Activated naive CD8-positive, alpha-beta T cell (primary cell): Measurements from ENCODE around the gene MED27.

Experiments
- H3K27ac Mint-ChIP-seq: one replicate; pipeline ENCODE4 v1.8.0; 2021; ENCODE audit warnings: mixed read lengths
- H3K27me3 Mint-ChIP-seq: one replicate; pipeline ENCODE4 v1.8.0; 2021; ENCODE audit warnings: mixed read lengths
- H3K36me3 Mint-ChIP-seq: one replicate; pipeline ENCODE4 v1.8.0; 2021; ENCODE audit warnings: mixed read lengths
- H3K4me1 Mint-ChIP-seq: one replicate; pipeline ENCODE4 v1.8.0; 2021; ENCODE audit warnings: low read depth, mixed read lengths
- H3K4me3 Mint-ChIP-seq: one replicate; pipeline ENCODE4 v1.8.0; 2021; ENCODE audit warnings: mild to moderate bottlenecking, mixed read lengths
- H3K9me3 Mint-ChIP-seq: one replicate; pipeline ENCODE4 v1.8.0; 2021; ENCODE audit warnings: low read depth, mixed read lengths

MED27 gene

GRCh38 chr9:131847665-131848354 lies 231.9 kb downstream of the MED27 start:
- no peaks in the 10 kb centered on the region for H3K9me3 Mint-ChIP-seq
- no peak overlapping the region for H3K4me3 Mint-ChIP-seq
- H3K4me1 Mint-ChIP-seq: no peaks in the 10 kb centered on the region
- H3K27me3 Mint-ChIP-seq: no peaks in the 10 kb centered on the region
- no peaks in the 10 kb centered on the region for H3K36me3 Mint-ChIP-seq
- no peak overlapping the region for H3K27ac Mint-ChIP-seq

GRCh38 chr9:131845305-131846298 lies 234.1 kb downstream of the MED27 start:
- no peaks in the 10 kb centered on the region for H3K9me3 Mint-ChIP-seq
- no peak overlapping the region for H3K27ac Mint-ChIP-seq
- no peak overlapping the region for H3K4me3 Mint-ChIP-seq
- no peaks in the 10 kb centered on the region for H3K4me1 Mint-ChIP-seq
- H3K36me3 Mint-ChIP-seq: no peaks in the 10 kb centered on the region
- no peaks in the 10 kb centered on the region for H3K27me3 Mint-ChIP-seq

- H3K9me3 Mint-ChIP-seq: no peaks in the 10 kb centered on the region
- no peaks in the 10 kb centered on the region for H3K4me1 Mint-ChIP-seq
- H3K27ac Mint-ChIP-seq: no peak overlapping the region
- no peaks in the 10 kb centered on the region for H3K27me3 Mint-ChIP-seq
- H3K36me3 Mint-ChIP-seq: no peaks in the 10 kb centered on the region
- H3K4me3 Mint-ChIP-seq: no peak overlapping the region
Observed at GRCh38 chr9:131844745-131845118, 234.9 kb downstream of the MED27 start.

- Mint-ChIP-seq H3K36me3 (no peaks in the 10 kb centered on the region), H3K4me3 (no peak overlapping the region), H3K9me3 (no peaks in the 10 kb centered on the region), H3K4me1 (no peaks in the 10 kb centered on the region), H3K27me3 (no peaks in the 10 kb centered on the region), H3K27ac (no peak overlapping the region)
Observed at GRCh38 chr9:131843989-131844744, 235.5 kb downstream of the MED27 start.

- no peaks in the 10 kb centered on the region for H3K4me1 Mint-ChIP-seq
- H3K9me3 Mint-ChIP-seq: no peaks in the 10 kb centered on the region
- H3K27me3 Mint-ChIP-seq: no peaks in the 10 kb centered on the region
- H3K4me3 Mint-ChIP-seq: no peak overlapping the region
- no peaks in the 10 kb centered on the region for H3K36me3 Mint-ChIP-seq
- no peak overlapping the region for H3K27ac Mint-ChIP-seq
Observed at GRCh38 chr9:131841765-131842318, 237.8 kb downstream of the MED27 start.

- H3K27ac Mint-ChIP-seq: no peak overlapping the region
Observed at GRCh38 chr9:131840751-131841702, 238.6 kb downstream of the MED27 start.

GRCh38 chr9:131840220-131840619 lies 239.4 kb downstream of the MED27 start:
- Mint-ChIP-seq H3K27ac (no peak overlapping the region), H3K9me3 (no peaks in the 10 kb centered on the region), H3K4me1 (no peaks in the 10 kb centered on the region), H3K4me3 (no peak overlapping the region), H3K27me3 (no peaks in the 10 kb centered on the region), H3K36me3 (no peaks in the 10 kb centered on the region)

More at GRCh38 chr9:131840751-131841702, 238.6 kb downstream of the MED27 start:
- Mint-ChIP-seq H3K9me3 (no peaks in the 10 kb centered on the region), H3K27me3 (no peaks in the 10 kb centered on the region), H3K36me3 (no peaks in the 10 kb centered on the region), H3K4me3 (no peak overlapping the region), H3K4me1 (no peaks in the 10 kb centered on the region)

- H3K27ac Mint-ChIP-seq: no peak overlapping the region
- H3K4me1 Mint-ChIP-seq: no peaks in the 10 kb centered on the region
- peaks cover 3% of the 10 kb centered on the region for H3K36me3 Mint-ChIP-seq
- H3K4me3 Mint-ChIP-seq: no peak overlapping the region
- no peaks in the 10 kb centered on the region for H3K27me3 Mint-ChIP-seq
- no peaks in the 10 kb centered on the region for H3K9me3 Mint-ChIP-seq
Observed at GRCh38 chr9:131839281-131840084, 240.2 kb downstream of the MED27 start.

- H3K27ac Mint-ChIP-seq: no peak overlapping the region
- H3K4me1 Mint-ChIP-seq: no peaks in the 10 kb centered on the region
- no peaks in the 10 kb centered on the region for H3K9me3 Mint-ChIP-seq
- H3K27me3 Mint-ChIP-seq: no peaks in the 10 kb centered on the region
- H3K36me3 Mint-ChIP-seq: peaks cover 3% of the 10 kb centered on the region
- no peak overlapping the region for H3K4me3 Mint-ChIP-seq
Observed at GRCh38 chr9:131838530-131839280, 241.0 kb downstream of the MED27 start.

- Mint-ChIP-seq H3K27me3 (no peaks in the 10 kb centered on the region), H3K9me3 (no peaks in the 10 kb centered on the region), H3K4me3 (no peak overlapping the region), H3K27ac (no peak overlapping the region), H3K4me1 (peaks cover 4% of the 10 kb centered on the region), H3K36me3 (peaks cover 3% of the 10 kb centered on the region)
Observed at GRCh38 chr9:131837836-131838235, 241.8 kb downstream of the MED27 start.

- H3K27me3 Mint-ChIP-seq: no peaks in the 10 kb centered on the region
- H3K36me3 Mint-ChIP-seq: peaks cover 3% of the 10 kb centered on the region
- no peak overlapping the region for H3K4me3 Mint-ChIP-seq
- H3K27ac Mint-ChIP-seq: no peak overlapping the region
- peaks cover 7% of the 10 kb centered on the region for H3K4me1 Mint-ChIP-seq
- no peaks in the 10 kb centered on the region for H3K9me3 Mint-ChIP-seq
Observed at GRCh38 chr9:131837316-131837715, 242.4 kb downstream of the MED27 start.

- H3K36me3 Mint-ChIP-seq: peaks cover 3% of the 10 kb centered on the region
- peaks cover 7% of the 10 kb centered on the region for H3K4me1 Mint-ChIP-seq
- H3K27me3 Mint-ChIP-seq: no peaks in the 10 kb centered on the region
- no peaks in the 10 kb centered on the region for H3K9me3 Mint-ChIP-seq
- no peak overlapping the region for H3K27ac Mint-ChIP-seq
- H3K4me3 Mint-ChIP-seq: no peak overlapping the region
Observed at GRCh38 chr9:131836607-131837315, 242.9 kb downstream of the MED27 start.
